H1 (cell line): ENCODE measurements around the gene TEX54. TPM values are rescaled to one million over a fixed set of nuclear protein-coding genes. Genes with fewer than 3 reads are reported as not detected.

ENCODE experiments used
- CTCF ChIA-PET: fragments of 300-600 bp; sonication (Branson Sonifier 250); formaldehyde crosslinking; loops from one replicate; lab custom pipeline; 2021; ENCODE audit not compliant: partially characterized antibody; lab: Charles Lee
- POLR2A ChIA-PET: fragments of 300-600 bp; sonication (Branson Sonifier 250); formaldehyde crosslinking; loops from one replicate; lab custom pipeline; 2021; ENCODE audit warnings: inconsistent platforms; ENCODE audit not compliant: partially characterized antibody; lab: Charles Lee
- DNase-seq, 2 experiments: peaks; one replicate each; pipeline versions ENCODE4 v3.0.0 to v3.0.0-alpha.2; 2010 to 2022; ENCODE audit warnings: low spot score in 2 of 2, low read depth in 1 of 2, mixed read lengths in 1 of 2
- FAIRE-seq: peaks from 2 replicates; lab custom pipeline; 2011; peaks lifted over from hg19 to GRCh38; lab: Jason Lieb, UNC
- H2AFZ ChIP-seq: 2 replicates; pipeline ENCODE4 v1.8.1; 2012; ENCODE audit warnings: low read length, inconsistent platforms
- H2AK5ac ChIP-seq: 2 replicates; pipeline ENCODE4 v1.6.1; 2013; ENCODE audit warnings: low read depth, low read length
- H2BK120ac ChIP-seq: replicated peaks from 2 replicates; pipeline ENCODE3; 2013; ENCODE audit warnings: low read depth, low read length, inconsistent platforms
- H2BK12ac ChIP-seq: 2 replicates; pipeline ENCODE4 v1.6.1; 2013; ENCODE audit warnings: low read depth, low read length
- H2BK15ac ChIP-seq: 2 replicates; pipeline ENCODE4 v1.6.1; 2013; ENCODE audit warnings: low read length
- H2BK20ac ChIP-seq: 2 replicates; pipeline ENCODE4 v1.6.1; 2013; ENCODE audit warnings: low read length
- H2BK5ac ChIP-seq: 2 replicates; pipeline ENCODE4 v1.6.1; 2013; ENCODE audit warnings: low read depth, low read length
- H3K14ac ChIP-seq: 2 replicates; pipeline ENCODE4 v1.6.1; 2013; ENCODE audit warnings: inconsistent platforms; ENCODE audit not compliant: insufficient read length
- H3K18ac ChIP-seq: 2 replicates; pipeline ENCODE4 v1.6.1; 2013; ENCODE audit warnings: low read length; ENCODE audit errors: extremely low read depth
- H3K23ac ChIP-seq: 2 replicates; pipeline ENCODE4 v1.6.1; 2013; ENCODE audit warnings: inconsistent platforms; ENCODE audit not compliant: insufficient read length
- H3K23me2 ChIP-seq: 2 replicates; pipeline ENCODE4 v1.6.1; 2013; ENCODE audit warnings: low read depth, low read length
- H3K27ac ChIP-seq: 2 replicates; pipeline ENCODE4 v1.6.1; 2011; ENCODE audit warnings: low read depth, low read length, inconsistent platforms
- H3K27me3 ChIP-seq, 4 experiments: replicated peaks in 1 of 4; 1 replicate in 1 of 4; 2 replicates in 3 of 4; pipeline versions ENCODE4 v1.6.1 to v1.8.1; 2011 to 2013; ENCODE audit warnings: low read length in 3 of 4, mild to moderate bottlenecking in 3 of 4, inconsistent platforms in 2 of 4, mixed read lengths in 2 of 4, moderate library complexity in 1 of 4; ENCODE audit not compliant: control insufficient read depth in 3 of 4, insufficient read depth in 3 of 4; ENCODE audit errors: extremely low read depth in 1 of 4
- H3K36me3 ChIP-seq, 4 experiments: 2 replicates each; pipeline versions ENCODE4 v1.6.1 to v1.8.1; 2011 to 2013; ENCODE audit warnings: mild to moderate bottlenecking in 4 of 4, low read length in 3 of 4, moderate library complexity in 2 of 4, control low read depth in 1 of 4, inconsistent platforms in 1 of 4; ENCODE audit not compliant: insufficient read depth in 4 of 4, control insufficient read depth in 2 of 4
- H3K4ac ChIP-seq: replicated peaks from 2 replicates; pipeline ENCODE3; 2013; ENCODE audit warnings: low read length, low read depth, mixed read lengths, inconsistent platforms; ENCODE audit not compliant: insufficient read length
- H3K4me1 ChIP-seq, 4 experiments: replicated peaks in 1 of 4; 1 replicate in 1 of 4; 2 replicates in 3 of 4; pipeline versions ENCODE4 v1.6.1 to v1.8.1; 2011 to 2013; ENCODE audit warnings: low read length in 3 of 4, inconsistent platforms in 2 of 4, mixed read lengths in 1 of 4; ENCODE audit not compliant: insufficient read depth in 4 of 4, control insufficient read depth in 3 of 4
- H3K4me2 ChIP-seq, 2 experiments: 2 replicates each; pipeline versions ENCODE4 v1.6.1 to v1.8.1; 2011 to 2013; ENCODE audit warnings: low read depth in 2 of 2, low read length in 2 of 2, control low read depth in 1 of 2, inconsistent platforms in 1 of 2, mild to moderate bottlenecking in 1 of 2; ENCODE audit not compliant: insufficient read depth in 1 of 2
- H3K4me3 ChIP-seq, 4 experiments: fragments of 200-600, 300-600 bp in 1 of 4; sonication (generic), shearing (Covaris generic), sonication (Bioruptor Twin) in 1 of 4; 2 replicates each; pipeline versions ENCODE4 v1.5.1 to v1.8.1; 2011 to 2016; ENCODE audit warnings: low read length in 4 of 4, low read depth in 3 of 4, control low read depth in 2 of 4, inconsistent platforms in 2 of 4, mild to moderate bottlenecking in 2 of 4, mixed read lengths in 1 of 4, moderate library complexity in 1 of 4; ENCODE audit not compliant: insufficient read depth in 2 of 4; ENCODE audit errors: extremely low read depth in 1 of 4
- H3K56ac ChIP-seq: replicated peaks from 2 replicates; pipeline ENCODE3; 2013; ENCODE audit warnings: low read depth, mild to moderate bottlenecking, mixed read lengths, low read length, inconsistent platforms; ENCODE audit not compliant: insufficient read length
- H3K79me1 ChIP-seq: 2 replicates; pipeline ENCODE4 v1.6.1; 2013; ENCODE audit warnings: low read depth, low read length, control low read depth
- H3K79me2 ChIP-seq, 2 experiments: 2 replicates each; pipeline versions ENCODE4 v1.6.1 to v1.8.1; 2012 to 2013; ENCODE audit warnings: low read length in 2 of 2, mild to moderate bottlenecking in 2 of 2, inconsistent platforms in 1 of 2; ENCODE audit not compliant: insufficient read depth in 2 of 2, control insufficient read depth in 1 of 2
- H3K9ac ChIP-seq, 4 experiments: replicated peaks in 1 of 4; 1 replicate in 1 of 4; 2 replicates in 3 of 4; pipeline versions ENCODE4 v1.6.1 to v1.8.1; 2011 to 2013; ENCODE audit warnings: low read depth in 3 of 4, low read length in 3 of 4, control low read depth in 2 of 4, mild to moderate bottlenecking in 2 of 4, moderate library complexity in 2 of 4, inconsistent platforms in 1 of 4; ENCODE audit errors: extremely low read depth in 1 of 4
- H3K9me3 ChIP-seq, 2 experiments: 2 replicates each; pipeline versions ENCODE4 v1.6.1 to v1.8.1; 2012 to 2013; ENCODE audit warnings: mild to moderate bottlenecking in 2 of 2, moderate library complexity in 2 of 2, control low read depth in 1 of 2, inconsistent platforms in 1 of 2, low read depth in 1 of 2, low read length in 1 of 2, mixed read lengths in 1 of 2; ENCODE audit not compliant: insufficient read depth in 2 of 2
- H4K20me1 ChIP-seq, 2 experiments: replicated peaks in 1 of 2; 2 replicates each; pipeline versions ENCODE3 to v1.8.1; 2011 to 2013; ENCODE audit warnings: inconsistent platforms in 2 of 2, low read length in 2 of 2, mild to moderate bottlenecking in 1 of 2; ENCODE audit not compliant: insufficient read depth in 2 of 2, control insufficient read depth in 1 of 2
- H4K5ac ChIP-seq: 2 replicates; pipeline ENCODE4 v1.6.1; 2013; ENCODE audit warnings: low read length, low read depth, mixed read lengths, inconsistent platforms; ENCODE audit not compliant: insufficient read length
- H4K8ac ChIP-seq: 2 replicates; pipeline ENCODE4 v1.8.0; 2013; ENCODE audit warnings: mild to moderate bottlenecking, moderate library complexity, low read length, inconsistent platforms; ENCODE audit not compliant: insufficient read depth; ENCODE audit errors: extremely low read depth
- H4K91ac ChIP-seq: replicated peaks from 2 replicates; pipeline ENCODE3; 2013; ENCODE audit warnings: low read length, mixed read lengths, inconsistent platforms; ENCODE audit not compliant: insufficient read length
- ASH2L ChIP-seq: fragments of 200-600, 300-600 bp; sonication (generic); IDR thresholded peaks from one replicate; pipeline ENCODE4 v1.7.1; 2017; ENCODE audit warnings: low read length
- KDM5A ChIP-seq: fragments of 200-600 bp; IDR thresholded peaks from 2 replicates; pipeline ENCODE4 v1.7.1; 2012; ENCODE audit warnings: mild to moderate bottlenecking, low read length, inconsistent platforms, mixed read lengths
- NRF1 ChIP-seq: IDR thresholded peaks from 2 replicates; pipeline ENCODE4 v1.6.1; 2011; ENCODE audit warnings: mild to moderate bottlenecking, low read depth, low read length, improper control_type of control experiment
- SAP30 ChIP-seq: fragments of 300-600 bp; sonication (generic); IDR thresholded peaks from 2 replicates; pipeline ENCODE4 v1.7.1; 2012; ENCODE audit warnings: low read length, moderate library complexity, mild to moderate bottlenecking, inconsistent platforms; ENCODE audit not compliant: insufficient read depth, insufficient replicate concordance
- SIN3A ChIP-seq, 2 experiments: IDR thresholded peaks in 1 of 2; conservative IDR thresholded peaks in 1 of 2; 2 replicates each; pipeline ENCODE4 v1.6.1; 2011 to 2012; ENCODE audit warnings: low read length in 2 of 2, improper control_type of control experiment in 1 of 2, low read depth in 1 of 2, mild to moderate bottlenecking in 1 of 2
- TEAD4 ChIP-seq: IDR thresholded peaks from 2 replicates; pipeline ENCODE4 v1.6.1; 2012; ENCODE audit warnings: low read depth, low read length, inconsistent platforms, mixed read lengths
- ZNF274 ChIP-seq: IDR thresholded peaks from 2 replicates; pipeline ENCODE4 v1.7.0; 2012; ENCODE audit warnings: low read length, borderline replicate concordance; ENCODE audit errors: extremely low read depth
- WGBS, 2 experiments: shearing (Covaris generic) in 1 of 2; methylation state at CpG; one replicate each; pipeline versions ENCODE4 v1.1.6 to v1.1.7; 2013 to 2015; ENCODE audit warnings: low lambda C conversion rate in 2 of 2, mixed read lengths in 2 of 2, inconsistent platforms in 1 of 2, low coverage in 1 of 2, missing lambda C conversion rate in 1 of 2; ENCODE audit not compliant: insufficient replicate concordance in 2 of 2, insufficient coverage in 1 of 2, insufficient read length in 1 of 2; ENCODE audit errors: extremely low coverage in 1 of 2, missing lambda C conversion rate in 1 of 2; 5-methylcytosine and 5-hydroxymethylcytosine counted together
- polyA plus RNA-seq, 7 experiments: library from polyadenylated mRNA; depleted of rRNA in 3 of 7; stranded (reverse) in 5 of 7; unstranded in 2 of 7; fragments of >200 nt in 5 of 7; fragments of 200-250 nt in 2 of 7; gene quantifications; 1 replicate in 5 of 7; 2 replicates in 1 of 7; 4 replicates in 1 of 7; pipeline versions ENCODE4 v1.2.1 to v1.2.3, GENCODE V29; 2011 to 2013; ENCODE audit warnings: missing spikeins in 2 of 7, mixed read lengths in 2 of 7
- total RNA-seq: library from RNA; stranded (reverse); fragmentation: NEBNext Ultra II Directional; extraction: Animal tissue kit (Norgen Biotek cat#: 25700); gene quantifications from 2 replicates; pipeline ENCODE4 v1.2.1, GENCODE V29; 2021
- TF ChIP-seq, protein P1 (sequence below): IDR thresholded peaks from 2 replicates; pipeline ENCODE4 v1.6.1; 2012; ENCODE audit warnings: low read length, inconsistent platforms

The TEX54 gene
- total and polyA plus RNA-seq, 2 of the 8 experiments (the other 6 are each of a cell fraction or from before 2014, with no cell fraction given): 1.2 TPM; not detected in 1

GRCh38 chr11:62850911-62851806 lies 18.5 kb upstream of the TEX54 start:
- Histone ChIP-seq H4K20me1 (peaks cover 4 to 28% of the 10 kb centered on the region in 2 experiments), H3K4ac (no peak overlapping the region), H3K23me2 (peaks cover 9% of the 10 kb centered on the region; the same call in 1 of the 2 replicates), H4K91ac (no peak overlapping the region), H3K4me2 (no peak overlapping the region; a peak in 1 of 4 replicates), H3K27me3 (no peaks in the 10 kb centered on the region), H3K4me1 (peaks cover 2 to 6% (median 4%) of the 10 kb centered on the region in 4 experiments; a peak in 4 of 7 replicates), H3K9ac (0 out of 7 replicates have a peak overlapping the region, but pooled peaks of 2 of the 4 experiments have one; percentile 5), H3K4me3 (peak overlapping the region in 1 of 4 experiments; percentile 94; a peak in 1 of 8 replicates), H3K18ac (no peak overlapping the region), H3K56ac (no peak overlapping the region), H3K79me1 (peaks cover 4% of the 10 kb centered on the region; the same call in 1 of the 2 replicates), H3K79me2 (peaks cover 26 to 37% of the 10 kb centered on the region in 2 experiments), H2AFZ (no peak overlapping the region), H3K23ac (no peak overlapping the region), H2BK15ac (no peak overlapping the region), H2BK12ac (no peak overlapping the region), H4K5ac (no peak overlapping the region), H3K36me3 (peaks cover 32 to 40% (median 37%) of the 10 kb centered on the region in 4 experiments), H3K9me3 (no peaks in the 10 kb centered on the region), H2AK5ac (no peak overlapping the region), H2BK5ac (no peak overlapping the region), H3K27ac (no peak overlapping the region), H4K8ac (no peak overlapping the region), H3K14ac (no peak overlapping the region), H2BK120ac (no peak overlapping the region), H2BK20ac (no peak overlapping the region)
- CTCF ChIA-PET: interaction anchor here (0.6 to 3.6 kb wide), 5 partner anchors 9 to 360 kb away, joined by 3 to 9 read pairs (median 5); partner anchors contain the start of gene TMEM179B
- WGBS, 2 experiments: 33% methylated on average over 14 of the region's 15 CpGs; no CpG with 5 or more reads in 1 of the 2 experiments
- no peak for DNase-seq
- POLR2A ChIA-PET: interaction anchor here (0.6 to 20.0 kb wide), 33 partner anchors 8 to 1940 kb away, joined by 3 to 2104 read pairs (median 5); partner anchors contain the start of genes BSCL2, C11orf98, CSKMT and GNG3
- no peak for FAIRE-seq
- TF ChIP-seq, protein P1, sequence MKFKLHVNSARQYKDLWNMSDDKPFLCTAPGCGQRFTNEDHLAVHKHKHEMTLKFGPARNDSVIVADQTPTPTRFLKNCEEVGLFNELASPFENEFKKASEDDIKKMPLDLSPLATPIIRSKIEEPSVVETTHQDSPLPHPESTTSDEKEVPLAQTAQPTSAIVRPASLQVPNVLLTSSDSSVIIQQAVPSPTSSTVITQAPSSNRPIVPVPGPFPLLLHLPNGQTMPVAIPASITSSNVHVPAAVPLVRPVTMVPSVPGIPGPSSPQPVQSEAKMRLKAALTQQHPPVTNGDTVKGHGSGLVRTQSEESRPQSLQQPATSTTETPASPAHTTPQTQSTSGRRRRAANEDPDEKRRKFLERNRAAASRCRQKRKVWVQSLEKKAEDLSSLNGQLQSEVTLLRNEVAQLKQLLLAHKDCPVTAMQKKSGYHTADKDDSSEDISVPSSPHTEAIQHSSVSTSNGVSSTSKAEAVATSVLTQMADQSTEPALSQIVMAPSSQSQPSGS: peak; percentile 69; the same call in 1 of the 2 replicates
- TF ChIP-seq ZNF274 (no peak), KDM5A (no peak), ASH2L (peak; percentile 29), SAP30 (no peak), TEAD4 (peak; percentile 72; the same call in 1 of the 2 replicates), SIN3A (conservative IDR thresholded peaks at IDR 0.05 in 1 of 2, IDR thresholded peaks at IDR 0.05 in 1 of 2; ENCODE audit: low read depth in 1 of 2, low read length in 2 of 2) (peak in 1 of 2 experiments; percentile 24; a peak in 1 of 4 replicates), NRF1 (no peak; the same call in 1 of the 2 replicates)
